NCI-H82 treated with DMSO at 0.1 percent for 48 hours (cell line): ENCODE results near the gene SIK3.
"Not testable (repeated sequence)": the region's sequence is repeated elsewhere in the genome, so short reads cannot be mapped to it uniquely, and the experiment has no call there.

ENCODE experiments used
- DNase-seq: peaks from one replicate; lab custom pipeline; 2025; ENCODE audit not compliant: unreplicated experiment; lab: John Stamatoyannopoulos, UW

The SIK3 gene

GRCh38 chr11:117050121-117050520 lies 48.1 kb downstream of the SIK3 start:
- not testable (repeated sequence) for DNase-seq

DNA sequence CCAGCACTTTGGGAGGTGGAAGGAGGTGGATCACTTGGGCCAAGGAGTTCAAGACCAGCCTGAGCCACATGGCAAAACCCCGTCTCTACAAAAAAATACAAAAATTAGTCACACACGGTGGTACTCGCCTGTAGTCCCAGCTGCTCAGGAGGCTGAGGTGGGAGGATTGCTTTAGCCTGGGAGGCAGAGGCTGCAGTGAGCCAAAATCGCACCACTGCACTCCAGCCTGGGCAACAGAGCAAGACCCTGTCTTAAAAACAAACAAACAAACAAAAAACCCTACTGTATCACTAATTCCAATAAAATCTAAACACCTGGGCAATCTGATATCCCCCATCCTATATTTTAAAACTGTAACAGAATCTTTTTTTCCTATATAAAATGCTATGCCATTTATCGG lies 51.6 kb downstream of the SIK3 start:
- not testable (repeated sequence) for DNase-seq

DNA sequence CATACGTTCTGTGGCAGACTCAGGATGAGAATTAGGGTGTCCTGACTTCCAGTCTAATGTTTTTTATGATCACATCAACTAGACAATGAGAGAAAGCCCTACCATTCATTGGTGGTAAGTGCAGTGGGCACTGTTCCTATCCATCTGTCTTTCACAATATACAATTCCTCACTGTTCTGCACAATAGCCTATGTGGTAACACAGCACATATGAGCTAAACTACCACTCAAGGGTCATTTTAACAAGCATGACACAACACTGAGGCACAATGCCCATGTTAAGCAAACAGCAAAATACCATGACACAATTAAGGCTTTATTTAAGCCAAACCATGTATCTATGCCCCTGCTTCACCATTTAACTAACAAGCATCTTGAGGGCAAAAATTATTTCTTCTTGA lies 52.3 kb downstream of the SIK3 start:
- no peak for DNase-seq

DNA sequence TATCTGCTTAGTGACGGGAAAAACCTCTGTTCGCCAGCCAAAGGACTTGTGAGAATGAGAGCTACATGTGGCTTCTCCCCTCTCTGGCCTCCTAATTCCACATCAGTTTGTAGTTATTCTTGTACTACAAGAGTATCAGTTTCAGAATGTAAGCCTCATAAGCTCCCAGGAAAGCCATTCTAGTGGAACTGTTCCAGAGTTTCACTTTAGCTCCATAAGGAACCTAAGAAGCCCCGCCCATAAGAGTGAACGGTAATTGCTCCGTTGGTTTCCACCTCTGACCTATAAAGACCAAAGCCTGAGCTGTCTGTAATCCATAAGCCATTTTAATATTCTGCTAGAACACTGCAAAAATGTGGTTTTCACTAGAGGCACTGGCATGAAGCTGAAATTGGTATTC lies 53.0 kb downstream of the SIK3 start:
- DNase-seq = peak; percentile 93

DNA sequence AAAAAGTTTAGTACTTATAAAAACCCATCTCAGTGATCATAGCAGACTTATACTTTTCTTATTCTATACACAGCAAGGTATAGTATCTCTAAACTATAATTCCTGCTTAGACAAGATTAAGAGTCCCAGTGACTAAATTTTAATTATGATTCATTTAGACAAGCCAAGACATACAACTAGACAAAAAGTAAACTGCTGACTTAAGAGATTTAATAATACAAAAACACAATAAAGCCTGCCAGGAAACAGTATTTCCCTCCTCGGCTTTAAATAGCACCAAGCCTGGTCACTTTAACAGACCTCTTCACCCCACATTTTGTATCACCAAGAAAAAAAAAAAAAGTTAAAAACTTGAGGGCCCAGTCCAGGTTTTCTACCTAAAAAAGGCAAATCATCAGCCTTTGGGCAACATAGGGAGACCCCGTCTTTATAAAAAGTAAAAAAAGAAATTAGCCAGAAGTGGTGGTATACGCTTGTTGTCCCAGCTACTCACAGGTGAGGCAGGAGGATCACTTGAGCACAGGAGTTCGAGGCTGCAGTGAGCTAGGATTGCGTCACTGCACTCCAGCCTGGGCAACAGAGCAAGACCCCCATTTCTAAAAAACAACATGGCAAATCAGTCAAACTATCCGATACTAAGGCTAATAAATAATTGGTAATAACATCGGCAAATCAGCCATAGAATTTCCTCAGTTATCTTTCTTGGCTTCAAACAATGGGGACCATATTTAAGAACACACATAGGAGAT lies 53.8 kb downstream of the SIK3 start:
- no peak for DNase-seq

GRCh38 chr11:117042689-117043088 lies 55.5 kb downstream of the SIK3 start:
- DNase-seq = no peak

DNA sequence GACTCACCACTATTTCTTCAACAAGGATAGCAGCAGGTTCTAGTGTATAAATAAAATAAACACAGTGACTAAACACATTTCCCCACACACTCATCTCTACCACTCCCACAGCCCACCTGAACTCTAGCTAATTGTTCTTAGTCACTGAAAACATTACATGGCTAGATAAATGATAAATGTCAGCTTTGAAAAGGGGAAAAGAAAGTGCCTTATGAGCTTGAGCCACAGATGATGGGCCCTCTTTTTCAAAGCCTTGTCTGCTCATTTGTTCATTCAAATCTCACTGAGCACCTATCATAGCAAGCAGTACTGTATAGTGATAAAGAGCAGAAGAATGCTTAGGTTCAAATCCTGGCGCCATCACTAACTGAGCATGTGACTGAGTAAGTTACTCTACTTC lies 58.3 kb downstream of the SIK3 start:
- no peak for DNase-seq

GRCh38 chr11:117039270-117039669 lies 59.0 kb downstream of the SIK3 start:
- DNase-seq = no peak

GRCh38 chr11:117037975-117038350 lies 60.3 kb downstream of the SIK3 start:
- no peak for DNase-seq

GRCh38 chr11:117037279-117037974 lies 60.8 kb downstream of the SIK3 start:
- DNase-seq = no peak

DNA sequence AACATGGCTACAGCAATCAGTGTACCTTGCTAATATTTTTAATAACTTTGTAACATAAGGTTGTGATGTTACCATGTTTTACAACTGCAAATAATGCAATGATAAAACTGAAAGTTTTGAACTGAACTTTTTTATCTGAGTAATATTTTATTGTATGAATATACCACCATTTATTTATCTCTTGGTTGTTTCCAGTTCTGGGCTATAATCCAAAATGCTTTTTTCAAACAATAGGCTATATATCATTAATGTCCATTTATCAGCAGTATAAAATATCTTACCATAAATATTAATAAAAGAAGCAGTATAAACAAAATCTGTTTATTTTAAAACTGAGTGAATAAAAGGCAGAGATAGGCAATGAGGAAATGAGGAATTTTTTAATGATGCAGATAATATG lies 63.3 kb downstream of the SIK3 start:
- no peak for DNase-seq

GRCh38 chr11:117026593-117027330 lies 71.5 kb downstream of the SIK3 start:
- DNase-seq = no peak

- not testable (repeated sequence) for DNase-seq
Observed at GRCh38 chr11:117023707-117024106, 74.5 kb downstream of the SIK3 start.

DNA sequence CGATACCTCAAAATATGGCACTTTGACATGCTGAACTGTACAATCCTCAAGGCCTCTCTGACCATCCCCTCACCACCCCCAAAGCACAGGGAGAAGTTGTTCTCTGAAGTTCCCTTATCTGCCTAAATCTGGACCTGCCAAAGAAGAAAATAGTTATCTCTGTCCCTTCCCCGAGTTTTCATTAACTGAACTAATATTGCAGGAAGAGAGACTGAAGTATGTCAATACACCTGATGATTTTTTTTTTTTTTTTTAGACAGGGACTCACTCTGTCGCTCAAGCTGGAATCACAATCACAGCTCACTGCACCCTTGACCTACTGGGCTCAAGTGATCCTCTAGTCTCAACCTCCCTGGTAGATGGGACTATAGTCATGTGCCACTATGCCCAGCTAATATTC lies 75.0 kb downstream of the SIK3 start:
- no peak for DNase-seq

GRCh38 chr11:117022526-117022925 lies 75.7 kb downstream of the SIK3 start:
- DNase-seq = no peak

GRCh38 chr11:117020869-117021564 lies 77.2 kb downstream of the SIK3 start:
- no peak for DNase-seq

GRCh38 chr11:117020287-117020686 lies 77.9 kb downstream of the SIK3 start:
- DNase-seq = no peak

GRCh38 chr11:117019871-117020270 lies 78.4 kb downstream of the SIK3 start:
- no peak for DNase-seq

GRCh38 chr11:117017456-117017855 lies 80.8 kb downstream of the SIK3 start:
- DNase-seq = no peak

GRCh38 chr11:117016747-117017146 lies 81.5 kb downstream of the SIK3 start:
- DNase-seq = no peak

- no peak for DNase-seq
Observed at GRCh38 chr11:117016246-117016645, 82.0 kb downstream of the SIK3 start.
